Panc1 (cell line): ENCODE results near the gene KDF1. TPM values are rescaled to one million over a fixed set of nuclear protein-coding genes. Genes with fewer than 3 reads are reported as not detected.

Source experiments
- ATAC-seq: fragments of 200-7000 bp; cut with Tn5 transposase; 2 replicates; pipeline ENCODE4 v1.9.1; 2020; ENCODE audit warnings: mild to moderate bottlenecking, moderate library complexity
- BruUV-seq: library from RNA; stranded (reverse); fragments of 400-500 nt; replicated peaks from 2 replicates; lab custom pipeline; 2021; lab: Mats Ljungman, UMichigan
- CTCF ChIA-PET: fragments of 300-600 bp; sonication (Branson Sonifier 250); formaldehyde crosslinking; loops from one replicate; lab custom pipeline; 2022; ENCODE audit warnings: antibody characterized with exemption; lab: Charles Lee
- POLR2A ChIA-PET: fragments of 300-600 bp; sonication (Branson Sonifier 250); formaldehyde crosslinking; loops from one replicate; lab custom pipeline; 2022; ENCODE audit warnings: antibody characterized with exemption; lab: Charles Lee
- DNase-seq: peaks from one replicate; pipeline ENCODE4 v3.0.0-alpha.2; 2010; ENCODE audit warnings: low read depth, low spot score
- H3K27ac ChIP-seq: 2 replicates; pipeline ENCODE4 v1.5.1; 2011; ENCODE audit warnings: mild to moderate bottlenecking, low read length, inconsistent platforms
- H3K27me3 ChIP-seq: fragments of 200-500 bp; sonication (Bioruptor generic); 2 replicates; pipeline ENCODE4 v1.6.0; 2014; ENCODE audit warnings: low read length, inconsistent platforms; ENCODE audit not compliant: control insufficient read depth, insufficient read depth
- H3K36me3 ChIP-seq: fragments of 200-500 bp; sonication (Bioruptor generic); 2 replicates; pipeline ENCODE4 v1.5.1; 2014; ENCODE audit warnings: inconsistent platforms, mild to moderate bottlenecking, low read length, moderate library complexity; ENCODE audit not compliant: control insufficient read depth, insufficient read depth
- H3K4me1 ChIP-seq: 2 replicates; pipeline ENCODE4 v1.5.1; 2011; ENCODE audit warnings: inconsistent platforms, mild to moderate bottlenecking, low read length, moderate library complexity; ENCODE audit not compliant: control insufficient read depth, insufficient read depth
- H3K4me3 ChIP-seq, 2 experiments: 2 replicates each; pipeline ENCODE4 v1.5.1; 2011 to 2012; ENCODE audit warnings: low read depth in 2 of 2, low read length in 2 of 2, mild to moderate bottlenecking in 2 of 2, inconsistent platforms in 1 of 2, moderate library complexity in 1 of 2
- H3K9me3 ChIP-seq: fragments of 200-500 bp; sonication (Bioruptor generic); 2 replicates; pipeline ENCODE4 v1.5.1; 2014; ENCODE audit warnings: low read depth, mild to moderate bottlenecking, inconsistent platforms, low read length, moderate library complexity; ENCODE audit not compliant: control insufficient read depth, insufficient read depth
- POLR2AphosphoS5 ChIP-seq: IDR thresholded peaks from 2 replicates; pipeline ENCODE4 v1.6.1; 2012; ENCODE audit warnings: mild to moderate bottlenecking, low read depth, low read length, moderate library complexity
- REST ChIP-seq, 2 experiments: IDR thresholded peaks; 2 replicates each; pipeline ENCODE4 v1.6.1; 2011 to 2012; ENCODE audit warnings: low read depth in 2 of 2, control low read depth in 1 of 2, low read length in 1 of 2, mild to moderate bottlenecking in 1 of 2, moderate library complexity in 1 of 2; ENCODE audit not compliant: insufficient read depth in 1 of 2
- SIN3A ChIP-seq: IDR thresholded peaks from 2 replicates; pipeline ENCODE4 v1.6.1; 2012; ENCODE audit warnings: low read depth, mild to moderate bottlenecking, low read length, moderate library complexity, borderline replicate concordance; ENCODE audit not compliant: insufficient read depth
- TCF7L2 ChIP-seq: IDR thresholded peaks from 2 replicates; pipeline ENCODE4 v1.6.1; 2011; ENCODE audit warnings: mild to moderate bottlenecking, low read depth, low read length, inconsistent platforms
- in situ Hi-C: cut with HindIII; loops from 2 replicates; pipeline ENCODE4 v1.10.0; 2016; ENCODE audit warnings: low sequenced_read_pairs, low pct_unique_long_range_greater_than_20kb
- intact Hi-C: fragments of 100-400 bp; cut with micrococcal nuclease; formaldehyde crosslinking; loops from one replicate; pipeline ENCODE4 v1.10.0; 2022; ENCODE audit not compliant: unreplicated experiment
- total RNA-seq: library from RNA; stranded (reverse); gene quantifications from one replicate; pipeline ENCODE4 v1.2.1, GENCODE V29; 2021; ENCODE audit not compliant: unreplicated experiment
- TF ChIP-seq, protein P1 (sequence below): fragments of 450-650 bp; IDR thresholded peaks from 2 replicates; pipeline ENCODE4 v1.5.1; 2017; ENCODE audit warnings: mild to moderate bottlenecking

The KDF1 gene
- total RNA-seq, 1 experiment from 2014 or later: 3.2 TPM

DNA sequence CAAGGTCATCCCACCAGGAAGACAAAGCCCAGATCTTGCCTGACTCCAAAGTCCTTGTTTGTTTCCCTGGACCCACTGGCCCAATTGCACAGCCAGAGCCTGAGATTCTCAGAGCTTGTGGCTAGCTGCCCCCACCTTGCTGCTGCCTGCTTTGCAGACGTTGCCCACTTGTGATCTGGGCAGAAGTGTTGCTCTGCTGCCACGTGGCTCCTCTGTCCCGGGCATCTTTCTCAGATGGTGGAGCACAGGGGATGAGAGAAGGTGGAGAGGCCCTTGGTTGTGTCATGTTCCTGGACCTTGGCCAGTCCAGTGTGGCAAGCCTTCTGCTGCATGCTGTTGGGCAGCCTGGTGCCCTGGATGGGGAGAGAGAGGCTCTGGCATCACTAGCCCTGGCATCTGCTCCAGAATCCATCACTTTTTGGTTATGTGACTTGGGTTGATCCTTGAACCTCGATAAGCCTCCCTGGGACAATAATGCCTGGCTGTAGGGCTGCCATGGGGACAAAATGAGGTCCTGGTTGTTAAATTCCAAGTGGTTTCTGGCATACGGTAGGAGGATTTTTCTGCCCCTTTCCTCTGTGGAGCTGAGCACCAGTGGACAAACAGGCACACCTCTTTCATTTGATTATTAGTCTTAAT, 44.9 kb downstream of the KDF1 start:
- ChIA-PET POLR2A (interaction anchor here (1.0 kb wide), 1 partner anchor 15 kb away, joined by 3 read pairs; the partner anchor contains the start of gene GPATCH3), CTCF (no interaction called here)
- ATAC-seq (no peak), DNase-seq (no peak)
- no peak overlapping the region for H3K4me3 ChIP-seq
- H3K36me3 ChIP-seq: no peaks in the 10 kb centered on the region
- intact Hi-C loops (no loop called here), in situ Hi-C loops (no loop called here)
- H3K27me3 ChIP-seq: no peaks in the 10 kb centered on the region
- no TSS peak for BruUV-seq
- H3K9me3 ChIP-seq: no peaks in the 10 kb centered on the region
- H3K27ac ChIP-seq: peak overlapping the region; percentile 81
- TF ChIP-seq, protein P1, sequence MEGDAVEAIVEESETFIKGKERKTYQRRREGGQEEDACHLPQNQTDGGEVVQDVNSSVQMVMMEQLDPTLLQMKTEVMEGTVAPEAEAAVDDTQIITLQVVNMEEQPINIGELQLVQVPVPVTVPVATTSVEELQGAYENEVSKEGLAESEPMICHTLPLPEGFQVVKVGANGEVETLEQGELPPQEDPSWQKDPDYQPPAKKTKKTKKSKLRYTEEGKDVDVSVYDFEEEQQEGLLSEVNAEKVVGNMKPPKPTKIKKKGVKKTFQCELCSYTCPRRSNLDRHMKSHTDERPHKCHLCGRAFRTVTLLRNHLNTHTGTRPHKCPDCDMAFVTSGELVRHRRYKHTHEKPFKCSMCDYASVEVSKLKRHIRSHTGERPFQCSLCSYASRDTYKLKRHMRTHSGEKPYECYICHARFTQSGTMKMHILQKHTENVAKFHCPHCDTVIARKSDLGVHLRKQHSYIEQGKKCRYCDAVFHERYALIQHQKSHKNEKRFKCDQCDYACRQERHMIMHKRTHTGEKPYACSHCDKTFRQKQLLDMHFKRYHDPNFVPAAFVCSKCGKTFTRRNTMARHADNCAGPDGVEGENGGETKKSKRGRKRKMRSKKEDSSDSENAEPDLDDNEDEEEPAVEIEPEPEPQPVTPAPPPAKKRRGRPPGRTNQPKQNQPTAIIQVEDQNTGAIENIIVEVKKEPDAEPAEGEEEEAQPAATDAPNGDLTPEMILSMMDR: no peak
- no peak for TF ChIP-seq SIN3A
- TF ChIP-seq TCF7L2: no peak
- TF ChIP-seq REST (IDR thresholded peaks at IDR 0.05; ENCODE audit: insufficient read depth in 1 of 2, low read depth in 2 of 2, low read length in 1 of 2): no peak
- no peak for TF ChIP-seq POLR2AphosphoS5
- H3K4me1 ChIP-seq: peaks cover 45% of the 10 kb centered on the region

GRCh38 chr1:26913754-26914619, 46.3 kb downstream of the KDF1 start, which contains the start of gene NR0B2:
NR0B2 (minus strand) TSS chr1:26913975; CDS start chr1:26913940, 35 bp downstream.
- no peak for DNase-seq
- ATAC-seq: peak; percentile 89
- Histone ChIP-seq H3K4me1 (peaks cover 49% of the 10 kb centered on the region), H3K27me3 (no peaks in the 10 kb centered on the region), H3K4me3 (peak within 1 kb of the TSS; percentile 2 to 33; a peak in 3 of 4 replicates), H3K27ac (peak within 1 kb of the TSS; percentile 83), H3K36me3 (no peaks in the 10 kb centered on the region), H3K9me3 (no peaks in the 10 kb centered on the region)
- intact Hi-C loops (no loop called here), in situ Hi-C loops (no loop called here)
- ChIA-PET POLR2A (interaction anchor here (0.7 kb wide), 1 partner anchor 290 kb away, joined by 3 read pairs; no protein-coding TSS in a partner anchor), CTCF (interaction anchor here (0.6 kb wide), 1 partner anchor 18 kb away, joined by 5 read pairs; no protein-coding TSS in a partner anchor)
- no peak for TF ChIP-seq REST (IDR thresholded peaks at IDR 0.05; ENCODE audit: insufficient read depth in 1 of 2, low read depth in 2 of 2, low read length in 1 of 2)
- TF ChIP-seq TCF7L2: peak; percentile 81
- TF ChIP-seq, protein P1: no peak
- 0 out of 2 replicates have a peak, but pooled peaks have one; percentile 66 for TF ChIP-seq SIN3A
- TF ChIP-seq POLR2AphosphoS5: peak; percentile 73
- BruUV-seq: no TSS peak
